GM21529 (cell line): Measurements from ENCODE around the gene SCN1A.
"Not testable (repeated sequence)": the region's sequence is repeated elsewhere in the genome, so short reads cannot be mapped to it uniquely, and the experiment has no call there.

ENCODE experiments used
- ATAC-seq: cut with Tn5 transposase; IDR thresholded peaks from one replicate; pipeline ENCODE4 v1.9.1; 2021; ENCODE audit not compliant: unreplicated experiment

SCN1A gene

GRCh38 chr2:165990846-165991245 is 137.0 kb downstream of the SCN1A start:
- no peak for ATAC-seq

- ATAC-seq: no peak
Observed at GRCh38 chr2:165989851-165990250, 138.0 kb downstream of the SCN1A start.

GRCh38 chr2:165985120-165985519 is 142.7 kb downstream of the SCN1A start:
- no peak for ATAC-seq

GRCh38 chr2:165972161-165972560 is 155.7 kb downstream of the SCN1A start:
- not testable (repeated sequence) for ATAC-seq

- no peak for ATAC-seq
Observed at GRCh38 chr2:165970663-165971062, 157.2 kb downstream of the SCN1A start.

GRCh38 chr2:165969227-165969626 is 158.6 kb downstream of the SCN1A start:
- no peak for ATAC-seq

GRCh38 chr2:165967746-165968145 is 160.1 kb downstream of the SCN1A start:
- no peak for ATAC-seq

- ATAC-seq: no peak
Observed at GRCh38 chr2:165961818-165962217, 166.0 kb downstream of the SCN1A start.

- ATAC-seq: no peak
Observed at GRCh38 chr2:165959371-165959770, 168.4 kb downstream of the SCN1A start.

- ATAC-seq: no peak
Observed at GRCh38 chr2:165958313-165958960, 169.4 kb downstream of the SCN1A start.

- ATAC-seq: no peak
Observed at GRCh38 chr2:165957030-165957675, 170.7 kb downstream of the SCN1A start.

- peak; percentile 94 for ATAC-seq
Observed at GRCh38 chr2:165953655-165954606, 173.9 kb downstream of the SCN1A start, which contains the start of gene TTC21B. Gene TTC21B (minus strand): TSS chr2:165953776. CDS start chr2:165953705, 71 bp downstream.

GRCh38 chr2:165953306-165953654 is 174.5 kb downstream of the SCN1A start:
- no peak for ATAC-seq

- ATAC-seq: peak; percentile 10
Observed at GRCh38 chr2:165952741-165953211, 175.0 kb downstream of the SCN1A start.

- no peak for ATAC-seq
Observed at GRCh38 chr2:165952085-165952484, 175.7 kb downstream of the SCN1A start.

GRCh38 chr2:165950438-165950837 is 177.4 kb downstream of the SCN1A start:
- ATAC-seq: no peak

- ATAC-seq: no peak
Observed at GRCh38 chr2:165941827-165942226, 186.0 kb downstream of the SCN1A start.

GRCh38 chr2:165938237-165938636 is 189.6 kb downstream of the SCN1A start:
- ATAC-seq: no peak
